ENCODE measurements around the gene EME1. TPM values are rescaled to one million over a fixed set of nuclear protein-coding genes. Genes with fewer than 3 reads are reported as not detected.

EME1 gene
- total RNA-seq, 1 donor from 2014 or later = 1.8 TPM

- H3K4me1 ChIP-seq = peaks cover 7% of the 10 kb centered on the region
- DNase-seq (no peak), ATAC-seq (no peak)
- peaks cover 68% of the 10 kb centered on the region for H3K36me3 ChIP-seq
- no peak overlapping the region for H3K4me3 ChIP-seq
- H3K9me3 ChIP-seq = no peaks in the 10 kb centered on the region
- H3K27me3 ChIP-seq (ENCODE audit: low read depth) = no peaks in the 10 kb centered on the region
- TF ChIP-seq CTCF (IDR thresholded peaks at IDR 0.05) = no peak
- intact Hi-C loops (cut with DNase I) = no loop called here
- H3K27ac ChIP-seq = no peak overlapping the region
These were observed 9.6 kb upstream of the EME1 start for GRCh38 chr17:50363217-50364060.

GRCh38 chr17:50364061-50364458 is 9.0 kb upstream of the EME1 start:
- peaks cover 7% of the 10 kb centered on the region for H3K4me1 ChIP-seq
- H3K27me3 ChIP-seq (ENCODE audit: low read depth) = no peaks in the 10 kb centered on the region
- H3K27ac ChIP-seq = no peak overlapping the region
- peaks cover 68% of the 10 kb centered on the region for H3K36me3 ChIP-seq
- no peak for TF ChIP-seq CTCF (IDR thresholded peaks at IDR 0.05)
- no peaks in the 10 kb centered on the region for H3K9me3 ChIP-seq
- DNase-seq = no peak
- no peak for ATAC-seq
- no peak overlapping the region for H3K4me3 ChIP-seq
- intact Hi-C loops (cut with DNase I) = no loop called here

GRCh38 chr17:50364715-50365114 is 8.3 kb upstream of the EME1 start:
- ATAC-seq (no peak), DNase-seq (no peak)
- peaks cover 68% of the 10 kb centered on the region for H3K36me3 ChIP-seq
- H3K27me3 ChIP-seq (ENCODE audit: low read depth) = no peaks in the 10 kb centered on the region
- H3K4me3 ChIP-seq = no peak overlapping the region
- no peak overlapping the region for H3K27ac ChIP-seq
- H3K4me1 ChIP-seq = peaks cover 7% of the 10 kb centered on the region
- no peak for TF ChIP-seq CTCF (IDR thresholded peaks at IDR 0.05)
- no peaks in the 10 kb centered on the region for H3K9me3 ChIP-seq
- intact Hi-C loops (cut with DNase I) = no loop called here

GRCh38 chr17:50365165-50365564 is 7.9 kb upstream of the EME1 start:
- intact Hi-C loops (cut with DNase I) = no loop called here
- no peaks in the 10 kb centered on the region for H3K27me3 ChIP-seq (ENCODE audit: low read depth)
- H3K4me1 ChIP-seq = peaks cover 7% of the 10 kb centered on the region
- no peak overlapping the region for H3K27ac ChIP-seq
- H3K4me3 ChIP-seq = no peak overlapping the region
- ATAC-seq = no peak
- no peak for TF ChIP-seq CTCF (IDR thresholded peaks at IDR 0.05)
- DNase-seq = no peak
- H3K9me3 ChIP-seq = no peaks in the 10 kb centered on the region
- H3K36me3 ChIP-seq = peaks cover 68% of the 10 kb centered on the region

GRCh38 chr17:50365649-50366393 is 7.2 kb upstream of the EME1 start:
- DNase-seq (no peak), ATAC-seq (no peak)
- Histone ChIP-seq H3K4me3 (no peak overlapping the region), H3K27ac (no peak overlapping the region), H3K27me3 (ENCODE audit: low read depth) (no peaks in the 10 kb centered on the region), H3K9me3 (no peaks in the 10 kb centered on the region), H3K4me1 (peaks cover 7% of the 10 kb centered on the region), H3K36me3 (peaks cover 71% of the 10 kb centered on the region)
- no peak for TF ChIP-seq CTCF (IDR thresholded peaks at IDR 0.05)
- intact Hi-C loops (cut with DNase I) = no loop called here
